IMR-90 (cell line): ENCODE measurements around the gene TMEM33.

Experiments used
- CTCF ChIP-seq: conservative IDR thresholded peaks from 2 replicates; pipeline ENCODE4 v1.5.1; 2012; ENCODE audit warnings: mild to moderate bottlenecking, low read depth, low read length, improper control_type of control experiment
- MXI1 ChIP-seq: IDR thresholded peaks from 2 replicates; pipeline ENCODE4 v1.6.1; 2012; ENCODE audit warnings: low read depth, mild to moderate bottlenecking, low read length, moderate library complexity, borderline replicate concordance
- POLR2A ChIP-seq: IDR thresholded peaks from 2 replicates; pipeline ENCODE4 v1.6.1; 2012; ENCODE audit warnings: mild to moderate bottlenecking, low read depth, low read length
- RAD21 ChIP-seq: IDR thresholded peaks from 2 replicates; pipeline ENCODE4 v1.6.1; 2012; ENCODE audit warnings: low read length, improper control_type of control experiment
- RFX5 ChIP-seq: IDR thresholded peaks from 2 replicates; pipeline ENCODE4 v1.8.0; 2012; ENCODE audit warnings: low read depth, mild to moderate bottlenecking, low read length, moderate library complexity
- TF ChIP-seq, protein P1 (sequence below): fragments of 150-350 bp; IDR thresholded peaks from 2 replicates; pipeline ENCODE4 v1.6.1; 2016; ENCODE audit warnings: low read depth, mild to moderate bottlenecking, low read length, moderate library complexity, borderline replicate concordance

DNA sequence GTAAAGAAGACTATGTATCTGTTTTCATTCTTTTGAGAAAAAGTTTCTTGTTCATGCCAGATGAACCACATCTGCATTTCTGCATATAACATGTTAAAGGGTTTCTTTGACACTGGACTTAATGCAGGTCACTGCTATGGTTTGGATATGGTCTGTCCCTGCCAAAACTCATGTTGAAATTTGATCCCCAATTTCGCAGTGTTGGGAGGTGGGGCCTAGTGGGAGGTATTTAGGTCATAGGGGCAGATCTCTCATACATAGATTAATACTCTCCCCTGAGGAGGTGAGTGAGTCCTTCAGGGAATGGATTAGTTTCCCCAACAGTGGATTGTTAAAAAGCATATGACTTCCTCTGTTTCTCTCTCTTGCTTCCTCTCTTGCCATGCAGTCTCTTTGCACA is 45.9 kb upstream of the TMEM33 start:
- TF ChIP-seq POLR2A (no peak), CTCF (no peak), RFX5 (no peak), RAD21 (no peak), MXI1 (no peak)
- TF ChIP-seq, protein P1, sequence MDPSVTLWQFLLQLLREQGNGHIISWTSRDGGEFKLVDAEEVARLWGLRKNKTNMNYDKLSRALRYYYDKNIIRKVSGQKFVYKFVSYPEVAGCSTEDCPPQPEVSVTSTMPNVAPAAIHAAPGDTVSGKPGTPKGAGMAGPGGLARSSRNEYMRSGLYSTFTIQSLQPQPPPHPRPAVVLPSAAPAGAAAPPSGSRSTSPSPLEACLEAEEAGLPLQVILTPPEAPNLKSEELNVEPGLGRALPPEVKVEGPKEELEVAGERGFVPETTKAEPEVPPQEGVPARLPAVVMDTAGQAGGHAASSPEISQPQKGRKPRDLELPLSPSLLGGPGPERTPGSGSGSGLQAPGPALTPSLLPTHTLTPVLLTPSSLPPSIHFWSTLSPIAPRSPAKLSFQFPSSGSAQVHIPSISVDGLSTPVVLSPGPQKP = no peak
